ENCODE results near the gene CHST5.

DNA sequence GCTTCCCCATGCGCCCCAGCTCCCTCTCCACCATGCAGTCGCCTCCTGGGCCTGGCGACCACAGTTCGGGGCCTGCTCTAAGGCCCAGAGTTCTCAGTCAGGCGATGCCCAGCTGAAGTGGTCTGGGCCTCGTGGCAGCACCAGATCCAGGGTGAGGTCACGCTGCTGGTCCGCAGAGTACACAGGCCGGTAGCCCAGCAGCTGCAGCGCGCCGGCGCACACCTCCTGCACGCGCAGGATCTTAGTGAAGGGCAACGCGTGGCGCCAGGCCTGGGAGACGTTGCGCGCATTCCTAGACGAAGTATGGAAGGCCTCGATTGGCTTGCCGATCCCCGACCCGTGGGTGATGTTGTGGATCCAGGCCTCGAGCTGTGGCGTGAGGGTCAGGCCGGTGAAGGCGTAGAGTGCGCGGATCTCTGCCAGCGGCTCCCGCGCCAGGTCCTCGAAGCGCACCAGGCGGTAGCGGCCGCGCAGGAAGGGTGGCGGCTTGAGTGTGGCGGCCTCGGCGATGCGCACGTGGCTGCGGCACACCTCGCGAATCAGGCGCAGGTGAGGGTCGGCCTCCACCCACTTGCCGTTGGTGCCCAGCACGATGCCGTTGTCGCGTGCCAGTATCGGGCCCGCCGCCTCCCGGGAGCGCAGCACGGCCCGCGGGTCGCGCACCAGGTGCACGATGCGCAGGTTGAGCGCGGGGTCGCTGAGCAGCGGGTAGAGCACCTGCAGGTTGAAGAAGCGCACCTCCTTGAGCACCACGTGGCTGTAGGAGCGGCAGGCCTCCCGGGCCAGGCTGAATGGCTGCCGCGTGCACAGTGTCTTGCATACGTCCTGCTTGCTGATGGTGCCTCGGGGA is 6.6 kb downstream of the CHST5 start:
- TF ChIP-seq BACH1 (IDR thresholded peaks at IDR 0.05; ENCODE audit: low read length) = no peak
- TF ChIP-seq, protein P1, sequence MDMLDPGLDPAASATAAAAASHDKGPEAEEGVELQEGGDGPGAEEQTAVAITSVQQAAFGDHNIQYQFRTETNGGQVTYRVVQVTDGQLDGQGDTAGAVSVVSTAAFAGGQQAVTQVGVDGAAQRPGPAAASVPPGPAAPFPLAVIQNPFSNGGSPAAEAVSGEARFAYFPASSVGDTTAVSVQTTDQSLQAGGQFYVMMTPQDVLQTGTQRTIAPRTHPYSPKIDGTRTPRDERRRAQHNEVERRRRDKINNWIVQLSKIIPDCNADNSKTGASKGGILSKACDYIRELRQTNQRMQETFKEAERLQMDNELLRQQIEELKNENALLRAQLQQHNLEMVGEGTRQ (IDR thresholded peaks at IDR 0.05; ENCODE audit: low read length) = no peak
- no peak for TF ChIP-seq HDAC6 (IDR thresholded peaks at IDR 0.05; ENCODE audit: low read depth, low read length)
- TF ChIP-seq, protein P2, sequence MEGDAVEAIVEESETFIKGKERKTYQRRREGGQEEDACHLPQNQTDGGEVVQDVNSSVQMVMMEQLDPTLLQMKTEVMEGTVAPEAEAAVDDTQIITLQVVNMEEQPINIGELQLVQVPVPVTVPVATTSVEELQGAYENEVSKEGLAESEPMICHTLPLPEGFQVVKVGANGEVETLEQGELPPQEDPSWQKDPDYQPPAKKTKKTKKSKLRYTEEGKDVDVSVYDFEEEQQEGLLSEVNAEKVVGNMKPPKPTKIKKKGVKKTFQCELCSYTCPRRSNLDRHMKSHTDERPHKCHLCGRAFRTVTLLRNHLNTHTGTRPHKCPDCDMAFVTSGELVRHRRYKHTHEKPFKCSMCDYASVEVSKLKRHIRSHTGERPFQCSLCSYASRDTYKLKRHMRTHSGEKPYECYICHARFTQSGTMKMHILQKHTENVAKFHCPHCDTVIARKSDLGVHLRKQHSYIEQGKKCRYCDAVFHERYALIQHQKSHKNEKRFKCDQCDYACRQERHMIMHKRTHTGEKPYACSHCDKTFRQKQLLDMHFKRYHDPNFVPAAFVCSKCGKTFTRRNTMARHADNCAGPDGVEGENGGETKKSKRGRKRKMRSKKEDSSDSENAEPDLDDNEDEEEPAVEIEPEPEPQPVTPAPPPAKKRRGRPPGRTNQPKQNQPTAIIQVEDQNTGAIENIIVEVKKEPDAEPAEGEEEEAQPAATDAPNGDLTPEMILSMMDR (IDR thresholded peaks at IDR 0.05; ENCODE audit: control extremely low read depth in 1 of 3, insufficient read depth in 1 of 3, low read depth in 1 of 3, low read length in 3 of 3) = no peak
- TF ChIP-seq TCF12 (IDR thresholded peaks at IDR 0.05; ENCODE audit: low read depth, low read length) = no peak
- TF ChIP-seq, protein P3, sequence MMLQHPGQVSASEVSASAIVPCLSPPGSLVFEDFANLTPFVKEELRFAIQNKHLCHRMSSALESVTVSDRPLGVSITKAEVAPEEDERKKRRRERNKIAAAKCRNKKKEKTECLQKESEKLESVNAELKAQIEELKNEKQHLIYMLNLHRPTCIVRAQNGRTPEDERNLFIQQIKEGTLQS (IDR thresholded peaks at IDR 0.05; ENCODE audit: insufficient read depth, low read depth, low read length) = no peak
- TF ChIP-seq TAF1 (IDR thresholded peaks at IDR 0.05; ENCODE audit: low read depth, low read length) = no peak
- no peak for TF ChIP-seq YY1 (IDR thresholded peaks at IDR 0.05; ENCODE audit: low read depth, low read length)
- no peak for TF ChIP-seq PHF8 (conservative IDR thresholded peaks at IDR 0.05; ENCODE audit: low read depth, low read length)
- no peak for TF ChIP-seq TBP (IDR thresholded peaks at IDR 0.05; ENCODE audit: low read depth, low read length)
- TF ChIP-seq SP1 (IDR thresholded peaks at IDR 0.05; ENCODE audit: low read depth, low read length) = no peak
- no peak for TF ChIP-seq SIN3A (conservative IDR thresholded peaks at IDR 0.05 in 1 of 2, IDR thresholded peaks at IDR 0.05 in 1 of 2; ENCODE audit: low read depth in 1 of 2, low read length in 2 of 2)
- TF ChIP-seq RFX5 (IDR thresholded peaks at IDR 0.05; ENCODE audit: borderline replicate concordance, low read depth, low read length) = no peak
- TF ChIP-seq, protein P4, sequence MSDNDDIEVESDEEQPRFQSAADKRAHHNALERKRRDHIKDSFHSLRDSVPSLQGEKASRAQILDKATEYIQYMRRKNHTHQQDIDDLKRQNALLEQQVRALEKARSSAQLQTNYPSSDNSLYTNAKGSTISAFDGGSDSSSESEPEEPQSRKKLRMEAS (IDR thresholded peaks at IDR 0.05) = no peak

Measured in H1 (cell line).